Spleen (tissue), 7 donors: ENCODE measurements around the gene HMG20B.

Experiments used
- POLR2A ChIP-seq, 3 donors: fragments of 450-650 bp; IDR thresholded peaks; one replicate each; pipeline ENCODE4 v1.5.1; 2017; ENCODE audit warnings: antibody characterized with exemption in 3 of 3, mild to moderate bottlenecking in 1 of 3
- POLR2AphosphoS5 ChIP-seq, 3 donors: sonication (generic); formaldehyde crosslinking; IDR thresholded peaks; one replicate each; pipeline ENCODE4 v1.5.1; 2017; ENCODE audit warnings: antibody characterized with exemption in 3 of 3
- TF ChIP-seq, protein P1 (sequence below), 11 experiments: fragments of 200-600 bp in 7 of 11; fragments of 450-650 bp in 4 of 11; sonication (generic) in 4 of 11; IDR thresholded peaks in 8 of 11; conservative IDR thresholded peaks in 3 of 11; 1 replicate in 7 of 11; 2 replicates in 4 of 11; pipeline versions ENCODE4 v1.4.0 to v1.8.0; 2016 to 2021; ENCODE audit warnings: antibody characterized with exemption in 11 of 11, inconsistent platforms in 4 of 11, mild to moderate bottlenecking in 1 of 11
- donor health status: DM: no; HTN: no; CAD: no; lungs with moderate emphysema.
- donor health status: DM: no; HTN: no; CAD: no.
- donor health status: DM: no; HTN: no; CAD: no.

DNA sequence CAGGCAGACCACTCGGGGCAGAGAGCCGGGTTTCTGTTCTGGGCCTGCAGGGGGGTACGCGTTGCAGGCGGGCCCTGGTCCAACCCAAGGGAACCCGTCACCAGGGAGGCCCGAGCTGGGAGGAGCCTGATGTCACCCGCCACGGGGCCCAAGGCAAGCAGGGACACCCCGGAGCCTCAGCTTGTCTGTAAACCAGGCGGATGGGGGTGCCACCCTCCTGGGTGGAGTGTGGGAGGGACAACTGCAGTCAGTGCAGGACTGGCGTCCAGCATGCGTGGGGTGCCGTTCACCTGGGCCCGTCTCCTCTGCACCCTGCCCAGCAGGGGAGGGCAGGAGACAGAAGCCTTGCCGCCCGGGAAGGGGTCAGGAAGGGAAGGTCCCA lies 46.9 kb downstream of the HMG20B start:
- TF ChIP-seq, protein P1, sequence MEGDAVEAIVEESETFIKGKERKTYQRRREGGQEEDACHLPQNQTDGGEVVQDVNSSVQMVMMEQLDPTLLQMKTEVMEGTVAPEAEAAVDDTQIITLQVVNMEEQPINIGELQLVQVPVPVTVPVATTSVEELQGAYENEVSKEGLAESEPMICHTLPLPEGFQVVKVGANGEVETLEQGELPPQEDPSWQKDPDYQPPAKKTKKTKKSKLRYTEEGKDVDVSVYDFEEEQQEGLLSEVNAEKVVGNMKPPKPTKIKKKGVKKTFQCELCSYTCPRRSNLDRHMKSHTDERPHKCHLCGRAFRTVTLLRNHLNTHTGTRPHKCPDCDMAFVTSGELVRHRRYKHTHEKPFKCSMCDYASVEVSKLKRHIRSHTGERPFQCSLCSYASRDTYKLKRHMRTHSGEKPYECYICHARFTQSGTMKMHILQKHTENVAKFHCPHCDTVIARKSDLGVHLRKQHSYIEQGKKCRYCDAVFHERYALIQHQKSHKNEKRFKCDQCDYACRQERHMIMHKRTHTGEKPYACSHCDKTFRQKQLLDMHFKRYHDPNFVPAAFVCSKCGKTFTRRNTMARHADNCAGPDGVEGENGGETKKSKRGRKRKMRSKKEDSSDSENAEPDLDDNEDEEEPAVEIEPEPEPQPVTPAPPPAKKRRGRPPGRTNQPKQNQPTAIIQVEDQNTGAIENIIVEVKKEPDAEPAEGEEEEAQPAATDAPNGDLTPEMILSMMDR (IDR thresholded peaks at IDR 0.05 in 8 of 11, conservative IDR thresholded peaks at IDR 0.05 in 3 of 11), result no peak
- TF ChIP-seq POLR2A (IDR thresholded peaks at IDR 0.05) (no peak), POLR2AphosphoS5 (IDR thresholded peaks at IDR 0.05) (no peak)
